GM19193 (cell line): ENCODE measurements around the gene FERMT2.

Source experiments
- POLR2A ChIP-seq: IDR thresholded peaks from 4 replicates; pipeline ENCODE4 v1.6.1; 2011; ENCODE audit not compliant: insufficient read depth, insufficient read length; ENCODE audit errors: extremely low read depth

The FERMT2 gene, protein sequence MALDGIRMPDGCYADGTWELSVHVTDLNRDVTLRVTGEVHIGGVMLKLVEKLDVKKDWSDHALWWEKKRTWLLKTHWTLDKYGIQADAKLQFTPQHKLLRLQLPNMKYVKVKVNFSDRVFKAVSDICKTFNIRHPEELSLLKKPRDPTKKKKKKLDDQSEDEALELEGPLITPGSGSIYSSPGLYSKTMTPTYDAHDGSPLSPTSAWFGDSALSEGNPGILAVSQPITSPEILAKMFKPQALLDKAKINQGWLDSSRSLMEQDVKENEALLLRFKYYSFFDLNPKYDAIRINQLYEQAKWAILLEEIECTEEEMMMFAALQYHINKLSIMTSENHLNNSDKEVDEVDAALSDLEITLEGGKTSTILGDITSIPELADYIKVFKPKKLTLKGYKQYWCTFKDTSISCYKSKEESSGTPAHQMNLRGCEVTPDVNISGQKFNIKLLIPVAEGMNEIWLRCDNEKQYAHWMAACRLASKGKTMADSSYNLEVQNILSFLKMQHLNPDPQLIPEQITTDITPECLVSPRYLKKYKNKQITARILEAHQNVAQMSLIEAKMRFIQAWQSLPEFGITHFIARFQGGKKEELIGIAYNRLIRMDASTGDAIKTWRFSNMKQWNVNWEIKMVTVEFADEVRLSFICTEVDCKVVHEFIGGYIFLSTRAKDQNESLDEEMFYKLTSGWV

DNA sequence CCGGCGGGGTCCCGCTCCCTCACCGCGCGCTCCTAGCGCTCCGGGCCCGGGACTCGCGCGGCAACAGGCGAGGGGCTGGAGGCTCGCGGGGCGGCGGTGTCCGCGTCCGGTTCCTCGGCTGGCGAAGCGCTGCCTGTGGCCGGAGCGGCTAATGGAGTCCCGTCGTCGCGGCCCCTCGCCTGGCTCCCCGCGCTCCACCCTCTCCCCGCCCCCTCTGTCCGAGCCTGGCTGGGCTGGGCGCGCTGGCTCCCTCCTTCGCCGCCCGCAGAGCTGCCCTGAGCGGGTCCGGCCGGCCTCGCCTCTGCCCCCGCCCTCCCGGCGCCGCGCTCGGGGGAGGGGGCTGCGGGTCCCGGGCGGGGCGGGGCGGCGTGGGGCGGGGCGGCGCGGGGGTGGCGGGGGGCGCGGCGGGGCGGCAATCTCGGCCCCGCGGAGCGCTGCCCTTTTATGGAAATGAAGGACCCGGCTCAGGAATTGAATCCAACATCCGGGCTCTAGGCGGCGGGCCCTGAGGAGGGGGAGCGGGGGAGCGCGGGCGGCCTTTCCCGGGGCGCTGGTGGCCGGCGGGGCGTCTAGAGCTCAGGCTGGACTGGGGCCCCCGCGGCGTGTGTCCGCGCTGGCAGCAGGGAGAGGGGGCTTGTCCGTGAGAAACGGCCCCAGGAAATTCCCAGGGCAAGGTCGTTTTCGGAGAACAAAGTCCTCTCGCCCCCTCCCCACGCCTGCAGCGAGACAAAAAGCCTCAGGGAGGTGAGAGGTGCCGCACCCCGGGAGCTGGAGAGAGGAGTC, at the start of gene FERMT2:
Gene FERMT2, minus strand, starts transcription at position 153 of the 783 bp plus-strand sequence. CDS start 482 bp downstream, outside the sequence.
- TF ChIP-seq POLR2A, result no peak

DNA sequence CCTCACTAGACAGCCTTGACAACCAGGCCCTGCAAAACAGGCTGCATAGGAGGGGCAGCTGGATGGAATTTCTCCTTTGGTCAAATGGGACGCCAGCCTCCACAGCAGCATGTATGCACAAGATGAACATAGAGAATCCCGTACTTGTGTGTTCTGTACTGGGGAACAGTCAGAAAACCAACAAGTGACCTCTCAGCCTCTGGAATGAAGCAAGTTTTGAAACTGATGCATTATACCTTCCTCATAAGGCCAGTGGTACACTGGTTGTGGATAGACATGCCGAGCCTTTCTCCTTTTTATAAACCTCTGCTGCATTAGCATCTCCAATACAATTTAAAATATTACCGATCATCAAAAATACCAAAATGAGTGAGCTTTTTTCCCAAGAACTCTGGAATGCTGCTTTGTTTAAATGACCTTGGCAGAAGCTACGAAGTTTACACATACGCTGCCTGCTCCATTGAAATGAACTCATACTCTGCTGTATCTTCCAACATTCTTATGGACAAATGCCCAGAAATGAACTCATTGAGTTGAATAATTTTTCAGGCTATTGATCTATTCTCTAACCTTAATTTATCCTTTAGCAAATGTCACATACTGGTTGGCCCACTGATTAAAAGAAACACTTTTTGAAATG, 47.6 kb upstream of the FERMT2 start:
- no peak for TF ChIP-seq POLR2A

DNA sequence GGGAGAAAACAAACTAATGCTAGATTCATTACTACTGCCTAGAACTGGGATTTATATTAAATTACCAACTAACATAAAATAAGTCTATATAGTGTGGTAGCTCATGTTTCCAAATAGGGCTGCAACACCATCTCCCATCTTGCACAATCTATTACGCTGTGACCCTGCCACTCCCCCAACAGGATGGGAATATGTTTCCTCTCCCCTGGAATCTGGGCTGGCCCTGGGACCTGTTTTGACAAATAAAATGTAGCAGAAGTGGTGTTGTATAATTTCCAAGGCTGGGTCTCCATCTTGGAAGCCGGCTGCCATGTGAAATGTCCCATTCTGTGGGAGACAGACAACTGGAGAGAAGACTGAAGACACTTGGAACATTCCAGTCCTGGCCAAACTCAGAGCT, 45.6 kb upstream of the FERMT2 start:
- TF ChIP-seq POLR2A, result no peak

DNA sequence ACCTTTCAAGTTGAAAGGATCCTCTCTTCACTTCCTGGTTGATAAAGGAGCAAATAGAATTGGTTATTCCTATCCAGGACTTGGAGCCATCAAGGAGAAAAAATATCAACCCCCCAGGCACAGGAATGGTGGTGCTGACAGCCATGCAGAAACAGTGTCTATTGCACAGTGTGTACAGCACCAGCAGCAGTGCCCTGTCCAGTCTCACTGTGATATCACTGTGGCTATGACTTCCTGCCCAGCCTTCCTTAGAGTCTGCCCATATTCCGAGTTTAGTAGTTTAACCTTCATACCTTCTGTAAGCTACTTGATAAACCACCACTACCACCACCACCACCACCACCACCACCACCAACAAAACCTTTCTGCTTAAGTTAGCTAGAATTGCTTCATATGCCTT, 45.1 kb upstream of the FERMT2 start:
- TF ChIP-seq POLR2A, result no peak

DNA sequence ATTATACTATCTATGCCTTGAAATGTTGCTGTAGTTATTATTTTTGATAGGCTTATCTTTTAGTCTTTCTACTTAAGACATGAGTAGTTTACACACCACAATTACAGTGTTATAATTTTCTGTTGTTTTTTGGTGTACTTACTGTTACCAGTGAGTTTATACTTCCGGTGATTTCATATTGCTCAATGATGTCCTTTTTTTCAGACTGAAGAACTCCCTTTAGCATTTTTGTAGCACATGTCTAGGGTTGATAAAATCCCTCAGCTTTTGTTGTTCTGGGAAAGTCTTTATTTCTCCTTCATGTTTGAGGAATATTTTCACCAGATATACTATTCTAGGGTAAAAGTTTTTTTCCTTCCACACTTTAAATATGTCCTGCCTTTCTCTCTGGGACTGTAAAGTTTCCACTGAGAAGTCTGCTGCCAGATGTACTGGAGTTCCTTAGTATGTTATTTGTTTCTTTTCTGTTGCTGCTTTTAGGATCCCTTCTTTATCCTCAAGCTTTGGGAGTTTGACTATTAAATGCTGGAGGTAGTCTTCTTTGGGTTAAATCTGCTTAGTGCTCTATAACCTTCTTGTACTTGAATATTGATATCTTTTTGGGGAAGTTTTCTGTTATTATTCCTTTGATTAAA, 41.5 kb upstream of the FERMT2 start:
- TF ChIP-seq POLR2A, result no peak

DNA sequence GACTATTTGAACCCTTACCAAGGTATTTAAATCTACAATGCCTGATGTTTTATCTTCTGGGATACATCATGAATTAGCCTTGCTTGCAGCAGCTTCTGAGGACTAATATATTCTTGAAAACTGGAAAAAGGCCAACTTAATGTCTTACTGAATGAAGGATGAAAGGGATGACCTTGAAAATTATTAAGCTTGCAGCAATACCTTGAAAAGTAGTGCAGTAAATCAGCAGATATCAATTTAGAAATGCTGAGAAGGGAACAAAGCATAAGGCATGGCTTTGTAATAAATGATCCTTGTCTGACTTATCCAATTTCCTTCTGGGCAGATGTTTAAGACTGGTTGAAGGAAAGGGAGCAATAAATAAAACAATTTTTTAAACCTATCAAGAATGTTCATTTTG, 37.3 kb upstream of the FERMT2 start:
- TF ChIP-seq POLR2A, result no peak

DNA sequence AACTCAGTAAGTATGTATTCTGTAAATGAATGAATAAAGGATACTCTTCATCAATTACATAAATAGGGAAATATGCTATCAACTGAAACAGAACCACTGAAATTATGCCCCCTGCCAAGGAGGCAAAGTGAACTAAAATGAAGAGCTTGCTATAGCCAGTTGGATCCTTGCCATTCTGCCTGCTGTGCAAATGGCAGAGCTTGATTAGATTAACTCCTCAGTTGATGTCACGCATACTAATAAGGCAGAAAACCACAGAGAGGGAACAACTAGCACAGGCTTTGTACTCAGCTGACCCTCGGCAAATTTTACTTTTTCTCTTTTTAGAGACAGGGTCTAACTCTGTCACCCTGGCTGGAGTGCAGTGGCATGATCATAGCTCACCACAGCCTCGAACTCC, 36.7 kb upstream of the FERMT2 start:
- no peak for TF ChIP-seq POLR2A

DNA sequence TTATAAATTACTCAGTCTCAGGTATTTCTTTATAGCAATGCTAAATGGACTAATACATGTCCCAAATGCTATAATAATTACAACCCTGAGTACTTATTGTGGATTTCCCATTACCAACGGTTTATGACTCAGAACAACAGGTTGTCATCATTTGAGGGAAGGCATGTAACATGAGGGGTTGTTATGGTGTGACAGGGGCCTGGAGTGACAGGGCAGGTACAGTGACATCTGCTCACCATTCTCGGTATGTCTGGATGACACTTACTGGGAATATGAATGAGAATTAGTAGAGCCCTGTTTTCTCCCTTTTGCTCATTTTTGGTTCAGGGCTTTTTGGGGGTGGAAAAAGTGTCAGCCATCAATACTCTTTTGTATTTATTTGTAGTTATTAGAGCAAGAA, 36.2 kb upstream of the FERMT2 start:
- TF ChIP-seq POLR2A, result no peak

DNA sequence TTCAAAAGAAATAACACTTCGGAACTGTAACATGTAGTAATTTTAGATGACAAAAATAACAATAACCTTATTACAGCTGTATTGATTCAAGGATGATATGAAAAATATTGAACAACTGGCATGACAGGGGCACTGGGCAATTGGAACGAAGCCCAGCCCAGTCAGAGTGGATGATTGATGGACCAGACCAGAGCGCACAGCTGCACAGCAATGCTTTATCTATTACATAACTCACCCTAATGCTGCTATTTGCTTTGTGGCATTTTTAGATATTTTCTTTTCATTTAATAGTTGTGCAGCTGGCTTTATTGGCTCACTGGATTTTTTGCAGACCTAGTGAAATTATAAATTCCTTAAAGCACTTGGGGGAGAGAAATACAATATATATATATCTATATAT, 26.9 kb upstream of the FERMT2 start:
- TF ChIP-seq POLR2A, result no peak

DNA sequence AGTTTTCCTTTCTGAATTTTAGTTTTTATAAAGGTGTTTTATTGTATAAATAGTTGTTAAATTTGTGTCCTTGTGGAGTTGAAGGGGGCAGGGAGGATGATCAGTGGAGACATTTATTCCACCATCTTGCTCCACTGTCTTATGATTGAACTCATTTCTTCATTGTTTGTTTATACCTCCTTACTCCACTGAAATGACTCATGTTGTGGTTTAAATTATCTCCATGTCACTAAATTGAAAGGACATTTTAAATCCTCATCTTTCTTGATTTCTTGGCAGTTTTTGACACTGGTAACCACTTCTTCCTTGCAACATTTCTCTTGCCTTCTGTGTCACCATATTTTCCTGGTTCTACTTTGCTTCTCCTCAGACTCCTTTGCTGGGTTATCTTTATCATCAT, 23.6 kb upstream of the FERMT2 start:
- no peak for TF ChIP-seq POLR2A

DNA sequence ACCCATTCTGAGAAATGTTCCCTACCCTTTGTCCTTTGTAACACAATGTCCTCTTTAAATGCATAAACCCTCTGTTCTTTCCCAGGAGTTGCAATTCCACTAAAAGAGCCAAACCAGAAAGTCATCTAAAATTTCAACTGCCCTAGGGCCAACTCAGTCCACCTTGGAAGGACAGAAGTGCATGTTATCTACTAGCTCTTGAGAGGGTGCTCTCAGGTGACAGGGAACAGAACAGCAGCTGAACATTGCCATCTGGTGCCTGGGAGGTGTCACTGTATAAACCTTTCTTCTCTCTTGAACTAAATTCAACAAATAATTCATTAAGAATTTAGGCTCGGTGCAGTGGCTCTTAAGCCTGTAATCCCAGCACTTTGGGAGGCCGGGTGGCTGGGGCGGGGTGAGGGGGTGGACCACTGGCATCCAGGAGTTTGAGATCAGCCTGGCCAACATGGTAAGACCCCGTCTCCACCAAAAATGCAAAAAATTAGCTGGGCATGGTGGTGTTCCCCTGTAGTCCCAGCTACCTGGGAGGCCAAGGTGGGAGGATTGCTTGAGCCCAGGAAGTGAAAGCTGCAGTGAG, 10.3 kb upstream of the FERMT2 start:
- no peak for TF ChIP-seq POLR2A

DNA sequence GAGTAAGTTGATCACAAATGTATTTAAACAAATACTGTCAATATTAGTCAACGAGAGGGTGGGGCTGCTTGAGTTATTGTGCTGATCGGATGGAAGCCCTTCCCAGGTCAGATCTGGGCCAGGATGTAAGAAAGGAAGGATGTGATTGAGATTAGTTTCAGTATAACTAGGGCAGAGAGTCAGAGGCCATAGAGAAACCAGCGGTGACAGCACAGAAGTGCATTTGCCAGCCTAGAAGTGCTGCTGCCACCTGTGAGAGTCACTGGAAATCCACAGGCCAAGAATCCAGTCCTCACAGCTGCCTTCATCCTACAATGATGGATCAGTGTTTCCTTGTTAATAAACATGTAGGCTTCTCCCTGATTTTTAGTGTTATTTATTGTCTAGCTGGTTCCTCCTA, 9.8 kb upstream of the FERMT2 start:
- no peak for TF ChIP-seq POLR2A

DNA sequence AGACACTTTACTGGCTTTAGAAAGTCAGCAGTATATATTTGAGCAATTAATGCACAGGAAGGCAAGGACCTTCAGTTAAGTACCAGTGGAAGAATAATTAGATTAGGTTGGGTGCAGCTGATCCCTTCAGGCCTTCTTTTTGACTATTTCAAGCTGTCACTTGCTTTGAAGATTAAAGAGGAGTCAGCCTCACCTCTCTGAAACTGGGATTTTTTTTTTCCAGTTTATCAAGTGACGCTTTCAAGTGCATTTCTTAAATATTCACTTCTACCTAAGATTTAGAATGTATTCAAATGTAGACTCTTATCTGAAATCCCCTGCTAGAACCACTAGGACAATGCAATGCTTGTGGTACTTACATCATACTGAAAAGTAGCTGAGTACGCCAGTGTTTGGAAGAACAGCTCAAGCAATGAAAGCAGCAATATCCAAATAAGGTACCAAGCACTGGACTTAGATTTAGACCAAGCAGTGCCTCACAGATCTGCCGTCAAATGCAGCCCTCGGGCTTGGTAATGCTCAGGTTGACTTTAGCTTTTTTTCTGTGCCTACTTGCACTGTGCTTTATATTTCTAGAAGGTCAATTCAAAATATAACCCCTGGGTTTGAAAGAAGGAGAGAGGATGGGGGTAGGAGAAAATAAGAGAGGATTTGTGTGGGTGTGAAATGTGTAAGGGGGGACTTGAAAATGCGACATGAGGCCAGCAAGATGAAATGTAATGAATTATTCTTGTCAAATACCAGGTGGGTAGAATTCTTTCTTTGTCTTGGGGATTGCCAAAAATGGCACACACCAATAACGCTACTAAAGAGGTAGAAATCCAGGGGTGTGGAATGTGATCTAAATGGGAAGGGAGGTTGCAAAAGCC, 3.7 kb upstream of the FERMT2 start:
- TF ChIP-seq POLR2A, result no peak

DNA sequence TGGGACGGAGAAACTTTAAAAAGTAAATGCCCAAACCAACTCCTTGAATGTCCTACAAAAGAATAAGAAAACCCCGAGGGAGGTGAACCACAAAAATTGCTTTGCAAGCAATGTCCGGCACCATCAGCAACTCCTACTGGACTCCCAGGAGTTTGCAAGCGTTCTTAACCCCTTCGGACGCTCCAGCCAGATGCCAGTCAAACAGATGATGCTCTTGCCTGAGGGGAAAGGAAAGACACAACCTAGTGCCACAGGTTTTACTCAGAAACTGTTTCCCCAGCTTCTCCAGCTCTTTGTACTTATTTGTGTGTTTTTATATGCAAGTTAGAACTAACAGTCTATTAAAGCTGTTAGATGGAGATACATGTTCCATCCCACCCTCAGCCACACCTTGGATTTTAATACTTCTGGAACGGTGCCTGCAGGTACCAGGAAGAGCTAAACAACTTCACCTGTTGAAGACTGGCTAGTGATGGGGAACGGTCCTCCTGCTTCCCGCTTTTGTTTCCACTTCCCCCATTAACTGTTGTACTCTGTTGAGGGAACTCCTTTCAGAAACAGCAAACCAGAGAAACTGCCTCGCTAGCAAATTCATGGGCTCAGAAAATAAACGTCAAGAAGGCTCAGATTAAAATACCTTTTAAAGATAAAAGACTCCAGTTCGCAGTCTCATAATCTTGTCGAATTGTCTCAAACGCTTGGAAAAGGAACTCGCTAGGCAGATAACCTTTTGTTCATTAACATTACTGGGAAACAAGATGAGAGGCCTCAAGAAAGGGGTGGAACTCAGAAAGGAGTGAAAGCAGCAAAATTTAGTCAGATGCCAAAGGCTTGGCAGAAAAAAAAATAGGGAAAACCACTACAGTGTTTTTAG, 1.1 kb upstream of the FERMT2 start:
- no peak for TF ChIP-seq POLR2A
